GM23338 (cell line): ENCODE measurements around the gene ALDH2. TPM values are rescaled to one million over a fixed set of nuclear protein-coding genes. Genes with fewer than 3 reads are reported as not detected.

Source experiments
- ATAC-seq: fragments of 200-7000 bp; cut with Tn5 transposase; 3 replicates; pipeline ENCODE4 v1.9.1; 2020
- DNase-seq: peaks from one replicate; pipeline ENCODE4 v3.0.0-alpha.2; 2015; ENCODE audit warnings: low spot score
- H2AFZ ChIP-seq: fragments of 200-600 bp; sonication (generic); 2 replicates; pipeline ENCODE4 v1.8.0; 2016; ENCODE audit warnings: antibody characterized with exemption, mild to moderate bottlenecking, moderate library complexity
- H3F3A ChIP-seq: fragments of 200-600 bp; sonication (generic); replicated peaks from 2 replicates; pipeline ENCODE4 v1.8.0; 2017; ENCODE audit warnings: antibody characterized with exemption, mixed run types, low read depth
- H3K27ac ChIP-seq: fragments of 200-600 bp; sonication (generic); 2 replicates; pipeline ENCODE4 v1.6.1; 2016; ENCODE audit warnings: low read depth
- H3K27me3 ChIP-seq: fragments of 200-600 bp; sonication (generic); 2 replicates; pipeline ENCODE4 v1.8.0; 2016; ENCODE audit warnings: mild to moderate bottlenecking, mixed run types, moderate library complexity; ENCODE audit not compliant: insufficient read depth
- H3K36me3 ChIP-seq: fragments of 200-600 bp; sonication (generic); 2 replicates; pipeline ENCODE4 v1.8.0; 2016; ENCODE audit warnings: mild to moderate bottlenecking; ENCODE audit not compliant: insufficient read depth
- H3K4me1 ChIP-seq: fragments of 200-600 bp; sonication (generic); 2 replicates; pipeline ENCODE4 v1.8.0; 2016; ENCODE audit warnings: mild to moderate bottlenecking, moderate library complexity; ENCODE audit not compliant: insufficient read depth
- H3K4me2 ChIP-seq: fragments of 200-600 bp; sonication (generic); 2 replicates; pipeline ENCODE4 v1.7.1; 2017; ENCODE audit warnings: mixed run types
- H3K4me3 ChIP-seq: fragments of 200-600 bp; sonication (generic); 2 replicates; pipeline ENCODE4 v1.6.1; 2016; ENCODE audit warnings: mixed run types
- H3K79me2 ChIP-seq: fragments of 200-600 bp; sonication (generic); replicated peaks from 2 replicates; pipeline ENCODE4 v1.8.0; 2017; ENCODE audit warnings: mild to moderate bottlenecking; ENCODE audit not compliant: insufficient read depth
- H3K9me2 ChIP-seq: fragments of 200-600 bp; sonication (generic); 2 replicates; pipeline ENCODE4 v1.8.0; 2017; ENCODE audit not compliant: insufficient read depth
- H4K20me1 ChIP-seq: fragments of 200-600 bp; sonication (generic); replicated peaks from 2 replicates; pipeline ENCODE4 v1.8.0; 2017; ENCODE audit warnings: mild to moderate bottlenecking; ENCODE audit not compliant: insufficient read depth
- H3K27ac Mint-ChIP-seq: 2 replicates; pipeline ENCODE4 v1.8.0; 2020; ENCODE audit warnings: inconsistent platforms, mild to moderate bottlenecking, moderate library complexity, mixed read lengths
- H3K27me3 Mint-ChIP-seq: 3 replicates; pipeline ENCODE4 v1.8.0; 2022; ENCODE audit warnings: low read depth, mild to moderate bottlenecking, moderate library complexity, mixed read lengths, inconsistent platforms; ENCODE audit not compliant: insufficient read depth, poor library complexity
- H3K36me3 Mint-ChIP-seq: 3 replicates; pipeline ENCODE4 v1.8.0; 2021; ENCODE audit warnings: low read depth, mild to moderate bottlenecking, inconsistent platforms, moderate library complexity, mixed read lengths
- H3K4me1 Mint-ChIP-seq: 3 replicates; pipeline ENCODE4 v1.8.0; 2020; ENCODE audit warnings: mild to moderate bottlenecking, inconsistent platforms, mixed read lengths
- H3K4me3 Mint-ChIP-seq: 3 replicates; pipeline ENCODE4 v1.8.0; 2021; ENCODE audit warnings: moderate library complexity, mild to moderate bottlenecking, inconsistent platforms, mixed read lengths
- H3K9me3 Mint-ChIP-seq: 3 replicates; pipeline ENCODE4 v1.8.0; 2020; ENCODE audit warnings: moderate library complexity, mild to moderate bottlenecking, inconsistent platforms, mixed read lengths
- CREB1 ChIP-seq: fragments of 250-450 bp; sonication (Bioruptor Pico); IDR thresholded peaks from 2 replicates; pipeline ENCODE4 v1.5.0; 2020; ENCODE audit warnings: low read depth, mild to moderate bottlenecking, moderate library complexity
- CTCF ChIP-seq, 2 experiments: fragments of 200-600 bp in 1 of 2; sonication (generic) in 1 of 2; conservative IDR thresholded peaks; 2 replicates each; pipeline versions ENCODE4 v1.5.1 to v1.6.1; 2016 to 2017; ENCODE audit warnings: antibody characterized with exemption in 2 of 2, low read depth in 2 of 2, mild to moderate bottlenecking in 2 of 2, moderate library complexity in 1 of 2
- ETS1 ChIP-seq: IDR thresholded peaks from 2 replicates; pipeline ENCODE4 v1.6.1; 2016; ENCODE audit warnings: antibody characterized with exemption
- EZH2 ChIP-seq: fragments of 200-600 bp; sonication (generic); IDR thresholded peaks from one replicate; pipeline ENCODE4 v1.8.0; 2017; ENCODE audit warnings: antibody characterized with exemption, mild to moderate bottlenecking, low read depth; ENCODE audit not compliant: unreplicated experiment
- EZH2phosphoT487 ChIP-seq: fragments of 200-600 bp; sonication (generic); IDR thresholded peaks from one replicate; pipeline ENCODE4 v1.8.1; 2018; ENCODE audit warnings: antibody characterized with exemption; ENCODE audit not compliant: unreplicated experiment
- JUNB ChIP-seq: IDR thresholded peaks from one replicate; pipeline ENCODE4 v1.6.1; 2016; ENCODE audit warnings: antibody characterized with exemption; ENCODE audit not compliant: unreplicated experiment
- NANOG ChIP-seq: IDR thresholded peaks from 2 replicates; pipeline ENCODE4 v1.6.1; 2016; ENCODE audit warnings: antibody characterized with exemption, borderline replicate concordance
- POLR2AphosphoS5 ChIP-seq: IDR thresholded peaks from 2 replicates; pipeline ENCODE4 v1.6.1; 2016; ENCODE audit warnings: antibody characterized with exemption, low read depth
- REST ChIP-seq: IDR thresholded peaks from one replicate; pipeline ENCODE4 v1.6.1; 2018; ENCODE audit warnings: antibody characterized with exemption; ENCODE audit not compliant: unreplicated experiment
- STAT1 ChIP-seq: IDR thresholded peaks from one replicate; pipeline ENCODE4 v1.6.1; 2016; ENCODE audit warnings: antibody characterized with exemption; ENCODE audit not compliant: unreplicated experiment
- ZNF114 ChIP-seq: fragments of 250-450 bp; sonication (Bioruptor Pico); IDR thresholded peaks from 2 replicates; pipeline ENCODE4 v1.5.0; 2020; ENCODE audit warnings: mild to moderate bottlenecking, moderate library complexity
- ZNF331 ChIP-seq: fragments of 250-450 bp; sonication (Bioruptor Pico); IDR thresholded peaks from 2 replicates; pipeline ENCODE4 v1.5.0; 2020; ENCODE audit warnings: low read depth, mild to moderate bottlenecking, moderate library complexity
- ZNF462 ChIP-seq: fragments of 250-450 bp; sonication (Bioruptor Pico); IDR thresholded peaks from 2 replicates; pipeline ENCODE4 v1.5.0; 2020; ENCODE audit warnings: mild to moderate bottlenecking, moderate library complexity
- polyA plus RNA-seq: library from polyadenylated mRNA; unstranded; fragments of >200 nt; fragmentation: Nextera tagmentation; extraction: Ambion mirVana; gene quantifications from 2 replicates; pipeline ENCODE4 v1.2.1, GENCODE V29; 2016
- total RNA-seq: library from RNA; depleted of rRNA; stranded (reverse); fragments of >200 nt; shearing (Covaris generic); gene quantifications from 2 replicates; pipeline ENCODE4 v1.2.3, GENCODE V29; 2014

Gene ALDH2
- total and polyA plus RNA-seq, 2 experiments from 2014 or later = 14.9 to 50.5 TPM

GRCh38 chr12:111728795-111729194 lies 37.9 kb upstream of the ALDH2 start:
- Histone ChIP-seq H3K27me3 (no peaks in the 10 kb centered on the region), H3K4me2 (no peak overlapping the region), H3K4me1 (no peaks in the 10 kb centered on the region), H3K9me2 (peaks cover 4% of the 10 kb centered on the region; the same call in 1 of the 2 replicates), H4K20me1 (no peaks in the 10 kb centered on the region), H3K36me3 (no peaks in the 10 kb centered on the region), H3K27ac (0 out of 2 replicates have a peak overlapping the region, but pooled peaks have one; percentile 14), H2AFZ (no peak overlapping the region), H3F3A (no peaks in the 10 kb centered on the region), H3K79me2 (no peaks in the 10 kb centered on the region), H3K4me3 (no peak overlapping the region)
- peaks cover 8% of the 10 kb centered on the region for H3K27me3 Mint-ChIP-seq
- peaks cover 17% of the 10 kb centered on the region for H3K9me3 Mint-ChIP-seq
- no peaks in the 10 kb centered on the region for H3K4me1 Mint-ChIP-seq
- TF ChIP-seq ZNF462 (CRISPR knock-in tag) = no peak
- no peak for TF ChIP-seq ETS1
- no peak for TF ChIP-seq NANOG
- TF ChIP-seq ZNF331 (CRISPR knock-in tag) = no peak
- no peak for TF ChIP-seq ZNF114 (CRISPR knock-in tag)
- no peak for TF ChIP-seq CTCF (conservative IDR thresholded peaks at IDR 0.05; ENCODE audit: low read depth in 2 of 2)
- TF ChIP-seq STAT1 = no peak
- TF ChIP-seq POLR2AphosphoS5 = no peak
- TF ChIP-seq JUNB = no peak
- TF ChIP-seq REST = no peak
- TF ChIP-seq EZH2phosphoT487 = no peak
- no peak for TF ChIP-seq EZH2
- TF ChIP-seq CREB1 (CRISPR knock-in tag) = no peak
- ATAC-seq = peak; percentile 47; the same call in 2 of the 3 replicates
- H3K4me3 Mint-ChIP-seq = no peak overlapping the region
- DNase-seq = no peak
- H3K36me3 Mint-ChIP-seq = peaks cover 24% of the 10 kb centered on the region
- no peak overlapping the region for H3K27ac Mint-ChIP-seq
